ENCODE data around the gene NCF2.

NCF2 gene

GRCh38 chr1:183597656-183598347 lies 7.5 kb upstream of the NCF2 start:
- DNase-seq (ENCODE audit: extremely low read depth, low read depth) = no peak
- no peak overlapping the region for H3K4me3 ChIP-seq (replicated peaks; ENCODE audit: low read depth, low read length)
- TF ChIP-seq, protein P1, sequence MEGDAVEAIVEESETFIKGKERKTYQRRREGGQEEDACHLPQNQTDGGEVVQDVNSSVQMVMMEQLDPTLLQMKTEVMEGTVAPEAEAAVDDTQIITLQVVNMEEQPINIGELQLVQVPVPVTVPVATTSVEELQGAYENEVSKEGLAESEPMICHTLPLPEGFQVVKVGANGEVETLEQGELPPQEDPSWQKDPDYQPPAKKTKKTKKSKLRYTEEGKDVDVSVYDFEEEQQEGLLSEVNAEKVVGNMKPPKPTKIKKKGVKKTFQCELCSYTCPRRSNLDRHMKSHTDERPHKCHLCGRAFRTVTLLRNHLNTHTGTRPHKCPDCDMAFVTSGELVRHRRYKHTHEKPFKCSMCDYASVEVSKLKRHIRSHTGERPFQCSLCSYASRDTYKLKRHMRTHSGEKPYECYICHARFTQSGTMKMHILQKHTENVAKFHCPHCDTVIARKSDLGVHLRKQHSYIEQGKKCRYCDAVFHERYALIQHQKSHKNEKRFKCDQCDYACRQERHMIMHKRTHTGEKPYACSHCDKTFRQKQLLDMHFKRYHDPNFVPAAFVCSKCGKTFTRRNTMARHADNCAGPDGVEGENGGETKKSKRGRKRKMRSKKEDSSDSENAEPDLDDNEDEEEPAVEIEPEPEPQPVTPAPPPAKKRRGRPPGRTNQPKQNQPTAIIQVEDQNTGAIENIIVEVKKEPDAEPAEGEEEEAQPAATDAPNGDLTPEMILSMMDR (IDR thresholded peaks at IDR 0.05; ENCODE audit: low read depth, low read length, missing control alignments) = no peak

DNA sequence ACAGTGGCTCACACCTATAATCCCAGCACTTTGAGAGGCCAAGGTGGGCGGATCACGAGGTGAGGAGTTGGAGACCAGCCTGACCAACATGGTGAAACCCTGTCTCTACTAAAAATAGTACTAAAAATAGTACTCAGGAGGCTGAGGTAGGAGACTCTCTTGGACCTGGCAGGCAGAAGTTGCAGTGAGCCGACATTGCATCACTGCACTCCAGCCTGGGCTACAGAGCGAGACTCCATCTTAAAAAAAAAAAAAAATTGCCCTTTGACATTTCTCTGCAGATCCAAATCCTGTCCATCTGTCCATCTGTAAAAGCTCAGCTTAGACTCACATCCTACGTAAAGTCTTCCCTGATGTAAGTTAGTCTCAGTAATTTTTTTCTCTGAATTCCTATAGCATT lies 6.2 kb upstream of the NCF2 start:
- H3K4me3 ChIP-seq (replicated peaks; ENCODE audit: low read depth, low read length) = no peak overlapping the region

GRCh38 chr1:183595537-183595936 lies 5.3 kb upstream of the NCF2 start:
- H3K4me3 ChIP-seq (replicated peaks; ENCODE audit: low read depth, low read length) = no peak overlapping the region
- TF ChIP-seq, protein P1 (IDR thresholded peaks at IDR 0.05; ENCODE audit: low read depth, low read length, missing control alignments) = no peak
- DNase-seq (ENCODE audit: extremely low read depth, low read depth) = no peak

More for the DNA sequence above, 6.2 kb upstream of the NCF2 start:
- no peak for DNase-seq (ENCODE audit: extremely low read depth, low read depth)
- TF ChIP-seq, protein P1 (IDR thresholded peaks at IDR 0.05; ENCODE audit: low read depth, low read length, missing control alignments) = no peak

DNA sequence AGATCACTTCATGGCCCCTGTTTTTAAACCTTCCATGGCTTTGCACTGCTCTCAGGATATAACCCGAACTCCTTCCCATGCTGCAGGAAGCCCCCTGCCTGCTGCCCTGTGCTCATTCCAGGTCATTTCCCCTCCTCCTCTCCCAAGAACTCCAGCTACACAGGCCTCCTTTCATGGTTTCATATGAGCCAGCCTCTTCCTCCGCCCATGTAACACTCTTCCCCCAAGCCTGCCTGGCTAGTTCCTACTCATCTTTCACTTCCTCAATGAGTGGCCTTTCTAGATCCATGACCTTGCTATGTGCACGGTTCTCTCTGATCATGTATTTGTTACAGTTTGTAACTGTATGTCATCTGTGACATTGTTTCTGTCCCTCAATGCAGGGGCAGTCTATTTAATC lies 3.1 kb upstream of the NCF2 start:
- no peak overlapping the region for H3K4me3 ChIP-seq (replicated peaks; ENCODE audit: low read depth, low read length)
- DNase-seq (ENCODE audit: extremely low read depth, low read depth) = no peak
- TF ChIP-seq, protein P1 (IDR thresholded peaks at IDR 0.05; ENCODE audit: low read depth, low read length, missing control alignments) = no peak

DNA sequence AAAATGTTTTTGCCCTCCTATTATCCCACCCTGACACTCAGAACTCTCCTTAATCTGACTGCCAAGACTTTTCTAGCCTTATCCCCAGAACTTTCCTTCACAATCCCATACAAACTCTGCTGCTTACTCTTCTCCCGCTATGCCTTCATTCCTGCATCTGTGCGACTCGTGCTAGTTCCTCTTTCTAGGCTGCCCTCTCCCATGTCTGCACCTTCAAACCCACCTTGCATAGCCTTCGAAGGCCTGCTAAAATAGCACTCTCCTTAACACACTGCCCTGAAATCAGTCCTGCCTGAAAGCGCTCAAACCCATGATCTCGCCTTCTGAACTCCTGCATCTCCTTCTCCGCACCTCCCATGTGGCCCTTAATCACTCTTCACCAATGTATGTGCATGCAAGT lies 2.5 kb upstream of the NCF2 start:
- no peak for DNase-seq (ENCODE audit: extremely low read depth, low read depth)
- TF ChIP-seq, protein P1 (IDR thresholded peaks at IDR 0.05; ENCODE audit: low read depth, low read length, missing control alignments) = no peak
- H3K4me3 ChIP-seq (replicated peaks; ENCODE audit: low read depth, low read length) = no peak overlapping the region

DNA sequence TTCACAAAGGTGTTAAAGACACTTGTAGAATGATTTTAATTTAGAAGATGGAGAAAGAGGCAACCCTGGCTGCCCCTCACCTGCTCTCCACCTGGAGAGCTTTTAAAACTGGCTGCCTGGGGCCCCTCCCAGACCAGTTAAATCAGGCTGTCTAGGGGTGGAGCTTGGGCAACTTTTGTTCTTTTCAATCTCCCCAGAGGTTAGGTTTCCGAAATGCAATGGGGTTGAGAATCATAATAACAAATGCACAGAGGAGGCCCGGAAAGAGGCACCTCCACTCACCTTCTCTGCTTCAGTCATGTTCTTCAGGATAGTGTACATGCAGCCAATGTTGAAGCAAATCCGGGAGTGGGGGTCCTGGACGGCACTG lies 400 bp downstream of the NCF2 start:
- DNase-seq (ENCODE audit: extremely low read depth, low read depth) = no peak
- H3K4me3 ChIP-seq (replicated peaks; ENCODE audit: low read depth, low read length) = no peak overlapping the region

More for the DNA sequence above, 400 bp downstream of the NCF2 start:
- TF ChIP-seq, protein P1 (IDR thresholded peaks at IDR 0.05; ENCODE audit: low read depth, low read length, missing control alignments) = no peak
